ENCODE data around the gene FAM13A. TPM values are rescaled to one million over a fixed set of nuclear protein-coding genes. Genes with fewer than 3 reads are reported as not detected.

Gene FAM13A
- total and polyA plus RNA-seq, 10 of the 15 experiments (the other 5 are each of a cell fraction or from before 2014, with no cell fraction given), result 0.05 to 1.8 (median 0.27) TPM; not detected in 1

DNA sequence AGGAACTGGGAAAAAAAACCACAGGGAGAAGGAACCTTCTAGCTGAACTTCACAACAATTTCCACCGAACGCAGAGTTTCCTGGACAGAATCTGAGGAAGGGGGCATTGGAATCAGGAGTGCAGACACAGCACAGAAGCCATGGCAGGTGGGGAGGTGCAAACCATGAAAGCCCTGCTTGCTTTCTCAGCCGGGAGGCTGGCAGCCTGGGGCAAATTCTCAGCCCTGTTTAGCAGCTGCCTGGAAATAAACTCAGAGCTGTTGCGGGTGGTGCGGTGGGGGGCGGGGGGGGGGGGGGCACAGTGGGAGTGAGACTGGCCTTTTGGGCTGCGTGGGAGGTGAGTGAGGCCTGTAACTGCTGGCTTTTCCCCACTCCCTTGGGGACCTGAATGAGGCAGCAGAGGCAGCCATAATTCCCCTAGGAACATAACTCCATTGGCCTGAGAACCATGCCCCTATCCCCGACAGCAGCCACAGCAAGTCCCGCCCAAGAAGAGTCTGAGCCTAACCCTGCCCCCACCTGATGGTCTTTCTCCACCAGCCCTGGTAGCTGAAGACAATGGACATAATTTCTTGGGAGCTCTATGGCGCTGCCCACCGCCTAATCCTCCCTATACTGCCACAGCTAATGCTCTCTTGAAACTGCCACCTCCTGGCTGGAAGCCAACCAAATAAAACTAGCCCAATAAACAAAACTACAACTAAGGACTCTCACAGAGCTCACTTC, 176.3 kb downstream of the FAM13A start:
- Histone ChIP-seq H3K4me1 (ENCODE audit: control insufficient read depth, insufficient read depth, low read length) (no peaks in the 10 kb centered on the region), H3K36me3 (ENCODE audit: control insufficient read depth in 2 of 2, insufficient read depth in 2 of 2, low read length in 1 of 2) (no peaks in the 10 kb centered on the region), H2AFZ (ENCODE audit: control insufficient read depth, low read depth, low read length) (no peak overlapping the region), H3K79me2 (ENCODE audit: control insufficient read depth, insufficient read depth, low read length) (no peaks in the 10 kb centered on the region), H3K27me3 (replicated peaks in 1 of 2; ENCODE audit: control insufficient read depth in 2 of 2, insufficient read depth in 2 of 2, low read length in 1 of 2) (no peaks in the 10 kb centered on the region), H3K9ac (ENCODE audit: control insufficient read depth, insufficient read depth, low read length) (no peak overlapping the region), H3K4me2 (ENCODE audit: control insufficient read depth, insufficient read depth) (no peak overlapping the region), H3K27ac (ENCODE audit: control insufficient read depth, insufficient read depth) (no peak overlapping the region), H4K20me1 (ENCODE audit: control insufficient read depth, insufficient read depth) (no peaks in the 10 kb centered on the region), H3K4me3 (no peak overlapping the region), H3K9me3 (replicated peaks; ENCODE audit: control insufficient read depth, insufficient read depth, low read length) (no peaks in the 10 kb centered on the region)
- ChIA-PET CTCF (interaction anchor here (0.6 to 1.6 kb wide), 3 partner anchors 10 to 22 kb away, joined by 3 to 6 read pairs (median 4); no protein-coding TSS in a partner anchor), RAD21 (ENCODE audit: unreplicated experiment) (interaction anchor here (1.7 kb wide), 1 partner anchor 11 kb away, joined by 5 read pairs; no protein-coding TSS in a partner anchor), POLR2A (no interaction called here), SMC1A (ENCODE audit: uncharacterized antibody, unreplicated experiment) (interaction anchor here (0.9 to 1.8 kb wide), 5 partner anchors 10 to 176 kb away, joined by 4 to 9 read pairs (median 4); partner anchors contain the start of gene FAM13A)
- in situ Hi-C loops (cut with MboI) (no loop called here), intact Hi-C loops (cut with micrococcal nuclease; ENCODE audit: unreplicated experiment) (no loop called here)
- FAIRE-seq (no peak), ATAC-seq (no peak), DNase-seq (ENCODE audit: low read depth, low spot score) (no peak)
- BruUV-seq (replicated peaks), result no TSS peak
- WGBS (ENCODE audit: insufficient coverage, insufficient replicate concordance, low lambda C conversion rate, missing lambda C conversion rate), result 38% methylated on average over 9 of the region's 11 CpGs
- TF ChIP-seq, protein P1, sequence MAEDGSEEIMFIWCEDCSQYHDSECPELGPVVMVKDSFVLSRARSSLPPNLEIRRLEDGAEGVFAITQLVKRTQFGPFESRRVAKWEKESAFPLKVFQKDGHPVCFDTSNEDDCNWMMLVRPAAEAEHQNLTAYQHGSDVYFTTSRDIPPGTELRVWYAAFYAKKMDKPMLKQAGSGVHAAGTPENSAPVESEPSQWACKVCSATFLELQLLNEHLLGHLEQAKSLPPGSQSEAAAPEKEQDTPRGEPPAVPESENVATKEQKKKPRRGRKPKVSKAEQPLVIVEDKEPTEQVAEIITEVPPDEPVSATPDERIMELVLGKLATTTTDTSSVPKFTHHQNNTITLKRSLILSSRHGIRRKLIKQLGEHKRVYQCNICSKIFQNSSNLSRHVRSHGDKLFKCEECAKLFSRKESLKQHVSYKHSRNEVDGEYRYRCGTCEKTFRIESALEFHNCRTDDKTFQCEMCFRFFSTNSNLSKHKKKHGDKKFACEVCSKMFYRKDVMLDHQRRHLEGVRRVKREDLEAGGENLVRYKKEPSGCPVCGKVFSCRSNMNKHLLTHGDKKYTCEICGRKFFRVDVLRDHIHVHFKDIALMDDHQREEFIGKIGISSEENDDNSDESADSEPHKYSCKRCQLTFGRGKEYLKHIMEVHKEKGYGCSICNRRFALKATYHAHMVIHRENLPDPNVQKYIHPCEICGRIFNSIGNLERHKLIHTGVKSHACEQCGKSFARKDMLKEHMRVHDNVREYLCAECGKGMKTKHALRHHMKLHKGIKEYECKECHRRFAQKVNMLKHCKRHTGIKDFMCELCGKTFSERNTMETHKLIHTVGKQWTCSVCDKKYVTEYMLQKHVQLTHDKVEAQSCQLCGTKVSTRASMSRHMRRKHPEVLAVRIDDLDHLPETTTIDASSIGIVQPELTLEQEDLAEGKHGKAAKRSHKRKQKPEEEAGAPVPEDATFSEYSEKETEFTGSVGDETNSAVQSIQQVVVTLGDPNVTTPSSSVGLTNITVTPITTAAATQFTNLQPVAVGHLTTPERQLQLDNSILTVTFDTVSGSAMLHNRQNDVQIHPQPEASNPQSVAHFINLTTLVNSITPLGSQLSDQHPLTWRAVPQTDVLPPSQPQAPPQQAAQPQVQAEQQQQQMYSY (CRISPR knock-in tag; IDR thresholded peaks at IDR 0.05), result no peak
- TF ChIP-seq EZH2 (IDR thresholded peaks at IDR 0.05; ENCODE audit: borderline replicate concordance, control insufficient read depth, low read depth, low read length), result no peak
- TF ChIP-seq, protein P2, sequence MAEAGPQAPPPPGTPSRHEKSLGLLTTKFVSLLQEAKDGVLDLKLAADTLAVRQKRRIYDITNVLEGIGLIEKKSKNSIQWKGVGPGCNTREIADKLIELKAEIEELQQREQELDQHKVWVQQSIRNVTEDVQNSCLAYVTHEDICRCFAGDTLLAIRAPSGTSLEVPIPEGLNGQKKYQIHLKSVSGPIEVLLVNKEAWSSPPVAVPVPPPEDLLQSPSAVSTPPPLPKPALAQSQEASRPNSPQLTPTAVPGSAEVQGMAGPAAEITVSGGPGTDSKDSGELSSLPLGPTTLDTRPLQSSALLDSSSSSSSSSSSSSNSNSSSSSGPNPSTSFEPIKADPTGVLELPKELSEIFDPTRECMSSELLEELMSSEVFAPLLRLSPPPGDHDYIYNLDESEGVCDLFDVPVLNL (IDR thresholded peaks at IDR 0.05; ENCODE audit: low read depth, low read length), result no peak
- no peak for TF ChIP-seq RCOR1 (conservative IDR thresholded peaks at IDR 0.05; ENCODE audit: low read depth, low read length)
- no peak for TF ChIP-seq MYB (IDR thresholded peaks at IDR 0.05; ENCODE audit: borderline replicate concordance, low read depth, low read length)
- TF ChIP-seq RFX5 (IDR thresholded peaks at IDR 0.05; ENCODE audit: low read depth, low read length), result no peak

All from GM12878 (cell line).